Activated T-helper 1 cell treated with anti-CD3 and anti-CD28 coated beads, Interleukin-12 subunit alpha, Interleukin-12 subunit beta, Interleukin-2, Interleukin-4 antibody, amounts not matched to agents 30 ng/mL and 10 ng/mL and 1 ng/mL, durations not matched to agents 14 hours and 24 hours and 36 hours (primary cell): ENCODE results near the gene TCEA3. TPM values are rescaled to one million over a fixed set of nuclear protein-coding genes. Genes with fewer than 3 reads are reported as not detected.

Experiments
- DNase-seq: peaks from one replicate; pipeline ENCODE4 v3.0.0; 2021; ENCODE audit warnings: low spot score
- H3K27ac Mint-ChIP-seq: one replicate; pipeline ENCODE4 v1.8.0; 2021; ENCODE audit warnings: mild to moderate bottlenecking, mixed read lengths
- H3K27me3 Mint-ChIP-seq: one replicate; pipeline ENCODE4 v1.8.0; 2022; ENCODE audit warnings: mild to moderate bottlenecking, moderate library complexity, mixed read lengths; ENCODE audit not compliant: insufficient read depth
- H3K36me3 Mint-ChIP-seq: one replicate; pipeline ENCODE4 v1.8.0; 2021; ENCODE audit warnings: low read depth, mixed read lengths
- H3K4me1 Mint-ChIP-seq: one replicate; pipeline ENCODE4 v1.8.0; 2021; ENCODE audit warnings: low read depth, mixed read lengths
- H3K4me3 Mint-ChIP-seq: one replicate; pipeline ENCODE4 v1.8.0; 2021; ENCODE audit warnings: mild to moderate bottlenecking, moderate library complexity, mixed read lengths
- H3K9me3 Mint-ChIP-seq: one replicate; pipeline ENCODE4 v1.8.0; 2021; ENCODE audit warnings: mixed read lengths
- intact Hi-C: fragments of 100-400 bp; cut with micrococcal nuclease; formaldehyde crosslinking; loops from one replicate; pipeline ENCODE4 v1.15.1; 2024
- total RNA-seq: library from RNA; stranded (reverse); gene quantifications from 2 replicates; pipeline ENCODE4 v1.2.3, GENCODE V29; 2022

TCEA3 gene
- total RNA-seq, 1 donor from 2014 or later, result 2.6 TPM

GRCh38 chr1:23403735-23404486 is 20.6 kb downstream of the TCEA3 start:
- intact Hi-C loops, result loop anchor here (1.0 to 10.0 kb wide), 5 partner anchors 36 to 429 kb away; partner anchors contain the start of genes HNRNPR and LACTBL1
- H3K9me3 Mint-ChIP-seq, result no peaks in the 10 kb centered on the region
- no peak overlapping the region for H3K27ac Mint-ChIP-seq
- H3K27me3 Mint-ChIP-seq, result no peaks in the 10 kb centered on the region
- no peak overlapping the region for H3K4me3 Mint-ChIP-seq
- no peaks in the 10 kb centered on the region for H3K36me3 Mint-ChIP-seq
- peaks cover 12% of the 10 kb centered on the region for H3K4me1 Mint-ChIP-seq
- DNase-seq, result peak; percentile 72

GRCh38 chr1:23403355-23403734 is 21.2 kb downstream of the TCEA3 start:
- no peak overlapping the region for H3K4me3 Mint-ChIP-seq
- no peak overlapping the region for H3K27ac Mint-ChIP-seq
- no peak for DNase-seq
- no peaks in the 10 kb centered on the region for H3K36me3 Mint-ChIP-seq
- H3K4me1 Mint-ChIP-seq, result peaks cover 12% of the 10 kb centered on the region
- no peaks in the 10 kb centered on the region for H3K9me3 Mint-ChIP-seq
- no peaks in the 10 kb centered on the region for H3K27me3 Mint-ChIP-seq
- intact Hi-C loops, result loop anchor here (10.0 kb wide), 1 partner anchor 429 kb away; the partner anchor contains the start of gene LACTBL1

GRCh38 chr1:23403038-23403336 is 21.6 kb downstream of the TCEA3 start:
- no peak for DNase-seq
- H3K9me3 Mint-ChIP-seq, result no peaks in the 10 kb centered on the region
- intact Hi-C loops, result loop anchor here (10.0 kb wide), 1 partner anchor 428 kb away; the partner anchor contains the start of gene LACTBL1
- H3K27me3 Mint-ChIP-seq, result no peaks in the 10 kb centered on the region
- no peak overlapping the region for H3K4me3 Mint-ChIP-seq
- no peaks in the 10 kb centered on the region for H3K36me3 Mint-ChIP-seq
- no peak overlapping the region for H3K27ac Mint-ChIP-seq
- H3K4me1 Mint-ChIP-seq, result peaks cover 12% of the 10 kb centered on the region

- no peaks in the 10 kb centered on the region for H3K36me3 Mint-ChIP-seq
- peaks cover 12% of the 10 kb centered on the region for H3K4me1 Mint-ChIP-seq
- intact Hi-C loops, result loop anchor here (10.0 kb wide), 1 partner anchor 428 kb away; the partner anchor contains the start of gene LACTBL1
- no peaks in the 10 kb centered on the region for H3K9me3 Mint-ChIP-seq
- H3K27me3 Mint-ChIP-seq, result no peaks in the 10 kb centered on the region
- DNase-seq, result no peak
- no peak overlapping the region for H3K4me3 Mint-ChIP-seq
- no peak overlapping the region for H3K27ac Mint-ChIP-seq
Observed at GRCh38 chr1:23402286-23403037, 22.1 kb downstream of the TCEA3 start.

- Mint-ChIP-seq H3K27me3 (no peaks in the 10 kb centered on the region), H3K9me3 (no peaks in the 10 kb centered on the region), H3K36me3 (no peaks in the 10 kb centered on the region), H3K4me3 (no peak overlapping the region), H3K4me1 (peaks cover 12% of the 10 kb centered on the region), H3K27ac (no peak overlapping the region)
- intact Hi-C loops, result loop anchor here (10.0 kb wide), 1 partner anchor 427 kb away; the partner anchor contains the start of gene LACTBL1
- DNase-seq, result no peak
Observed at GRCh38 chr1:23401313-23401712, 23.2 kb downstream of the TCEA3 start.

GRCh38 chr1:23400324-23401114 is 24.0 kb downstream of the TCEA3 start:
- peaks cover 12% of the 10 kb centered on the region for H3K4me1 Mint-ChIP-seq
- H3K27me3 Mint-ChIP-seq, result no peaks in the 10 kb centered on the region
- H3K4me3 Mint-ChIP-seq, result no peak overlapping the region
- intact Hi-C loops, result loop anchor here (10.0 kb wide), 1 partner anchor 426 kb away; the partner anchor contains the start of gene LACTBL1
- H3K9me3 Mint-ChIP-seq, result no peaks in the 10 kb centered on the region
- DNase-seq, result no peak
- H3K36me3 Mint-ChIP-seq, result no peaks in the 10 kb centered on the region
- no peak overlapping the region for H3K27ac Mint-ChIP-seq

- no peak for DNase-seq
- intact Hi-C loops, result loop anchor here (10.0 kb wide), 1 partner anchor 184 kb away; the partner anchor contains the start of gene HTR1D
- Mint-ChIP-seq H3K4me1 (peaks cover 9% of the 10 kb centered on the region), H3K36me3 (no peaks in the 10 kb centered on the region), H3K4me3 (no peak overlapping the region), H3K27me3 (no peaks in the 10 kb centered on the region), H3K9me3 (no peaks in the 10 kb centered on the region), H3K27ac (no peak overlapping the region)
Observed at GRCh38 chr1:23399229-23399628, 25.3 kb downstream of the TCEA3 start.

GRCh38 chr1:23397908-23398307 is 26.6 kb downstream of the TCEA3 start:
- H3K4me1 Mint-ChIP-seq, result peaks cover 5% of the 10 kb centered on the region
- no peaks in the 10 kb centered on the region for H3K9me3 Mint-ChIP-seq
- no peak overlapping the region for H3K27ac Mint-ChIP-seq
- DNase-seq, result no peak
- H3K27me3 Mint-ChIP-seq, result no peaks in the 10 kb centered on the region
- intact Hi-C loops, result loop anchor here (10.0 kb wide), 1 partner anchor 183 kb away; the partner anchor contains the start of gene HTR1D
- no peaks in the 10 kb centered on the region for H3K36me3 Mint-ChIP-seq
- H3K4me3 Mint-ChIP-seq, result no peak overlapping the region

- no peaks in the 10 kb centered on the region for H3K9me3 Mint-ChIP-seq
- intact Hi-C loops, result loop anchor here (10.0 kb wide), 1 partner anchor 182 kb away; the partner anchor contains the start of gene HTR1D
- DNase-seq, result no peak
- no peaks in the 10 kb centered on the region for H3K36me3 Mint-ChIP-seq
- no peaks in the 10 kb centered on the region for H3K27me3 Mint-ChIP-seq
- H3K4me3 Mint-ChIP-seq, result no peak overlapping the region
- H3K27ac Mint-ChIP-seq, result no peak overlapping the region
- H3K4me1 Mint-ChIP-seq, result no peaks in the 10 kb centered on the region
Observed at GRCh38 chr1:23396380-23396779, 28.2 kb downstream of the TCEA3 start.

- Mint-ChIP-seq H3K27ac (no peak overlapping the region), H3K4me3 (no peak overlapping the region), H3K4me1 (no peaks in the 10 kb centered on the region), H3K36me3 (no peaks in the 10 kb centered on the region), H3K9me3 (no peaks in the 10 kb centered on the region), H3K27me3 (no peaks in the 10 kb centered on the region)
- no peak for DNase-seq
- intact Hi-C loops, result loop anchor here (10.0 kb wide), 1 partner anchor 181 kb away; the partner anchor contains the start of gene HTR1D
Observed at GRCh38 chr1:23395849-23396248, 28.7 kb downstream of the TCEA3 start.

- intact Hi-C loops, result loop anchor here (10.0 kb wide), 1 partner anchor 180 kb away; the partner anchor contains the start of gene HTR1D
- H3K4me1 Mint-ChIP-seq, result no peaks in the 10 kb centered on the region
- DNase-seq, result no peak
- no peaks in the 10 kb centered on the region for H3K27me3 Mint-ChIP-seq
- H3K36me3 Mint-ChIP-seq, result no peaks in the 10 kb centered on the region
- no peak overlapping the region for H3K4me3 Mint-ChIP-seq
- H3K9me3 Mint-ChIP-seq, result no peaks in the 10 kb centered on the region
- H3K27ac Mint-ChIP-seq, result no peak overlapping the region
Observed at GRCh38 chr1:23395154-23395724, 29.3 kb downstream of the TCEA3 start.

- no peak overlapping the region for H3K27ac Mint-ChIP-seq
- no peaks in the 10 kb centered on the region for H3K9me3 Mint-ChIP-seq
- DNase-seq, result no peak
- H3K4me1 Mint-ChIP-seq, result no peaks in the 10 kb centered on the region
- H3K4me3 Mint-ChIP-seq, result no peak overlapping the region
- H3K27me3 Mint-ChIP-seq, result no peaks in the 10 kb centered on the region
- intact Hi-C loops, result loop anchor here (10.0 kb wide), 1 partner anchor 180 kb away; the partner anchor contains the start of gene HTR1D
- no peaks in the 10 kb centered on the region for H3K36me3 Mint-ChIP-seq
Observed at GRCh38 chr1:23394684-23395083, 29.9 kb downstream of the TCEA3 start.
